Stimulated activated CD4-positive, alpha-beta T cell treated with anti-CD3 and anti-CD28 coated beads, Interleukin-4, amount 100 ng/mL, for 4 hours (primary cell): Measurements from ENCODE around the gene FAM168A.

Experiments used
- DNase-seq, 2 experiments: peaks; one replicate each; pipeline ENCODE4 v3.0.0-alpha.2; 2020

Gene FAM168A

GRCh38 chr11:73420136-73420535 lies 177.8 kb downstream of the FAM168A start:
- DNase-seq = no peak

- DNase-seq = no peak
Measured at GRCh38 chr11:73416786-73417185, 181.1 kb downstream of the FAM168A start.

DNA sequence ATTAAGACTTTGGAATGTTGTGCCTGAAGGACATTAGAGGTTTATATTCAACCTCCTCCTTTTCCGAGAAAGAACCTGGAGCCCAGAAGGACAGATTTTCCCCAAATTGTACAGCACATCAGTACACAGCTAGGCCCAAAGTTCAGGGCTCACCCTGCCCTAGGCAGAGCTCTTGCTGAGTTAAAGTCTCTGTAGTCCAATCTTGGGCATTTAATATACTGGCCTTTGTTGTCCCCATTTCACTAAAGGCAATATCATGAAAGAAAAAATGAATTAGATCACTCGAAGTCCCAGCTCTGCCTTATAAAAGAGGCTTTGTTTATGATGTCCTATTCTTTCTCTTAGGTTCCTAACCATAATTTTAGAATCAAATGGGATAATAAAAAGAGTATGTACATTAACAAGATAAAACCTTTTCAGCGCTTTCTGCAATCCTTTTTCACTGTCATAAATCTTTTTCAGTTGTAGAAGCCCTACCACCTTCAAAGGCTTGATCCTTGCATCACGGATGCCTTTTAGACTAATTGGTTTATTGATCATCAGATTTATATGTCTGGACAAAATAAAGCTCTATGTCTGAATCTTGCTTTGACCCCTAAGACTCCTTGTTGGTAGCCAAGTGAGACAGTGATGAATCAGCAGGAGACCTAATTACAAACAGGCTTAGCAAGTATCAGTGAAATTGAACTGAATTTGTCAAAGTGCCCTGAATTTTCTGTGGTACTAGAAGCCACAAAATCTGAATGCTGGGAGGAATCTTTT lies 181.9 kb downstream of the FAM168A start:
- DNase-seq = no peak

GRCh38 chr11:73414977-73415651 lies 182.8 kb downstream of the FAM168A start:
- DNase-seq = no peak

DNA sequence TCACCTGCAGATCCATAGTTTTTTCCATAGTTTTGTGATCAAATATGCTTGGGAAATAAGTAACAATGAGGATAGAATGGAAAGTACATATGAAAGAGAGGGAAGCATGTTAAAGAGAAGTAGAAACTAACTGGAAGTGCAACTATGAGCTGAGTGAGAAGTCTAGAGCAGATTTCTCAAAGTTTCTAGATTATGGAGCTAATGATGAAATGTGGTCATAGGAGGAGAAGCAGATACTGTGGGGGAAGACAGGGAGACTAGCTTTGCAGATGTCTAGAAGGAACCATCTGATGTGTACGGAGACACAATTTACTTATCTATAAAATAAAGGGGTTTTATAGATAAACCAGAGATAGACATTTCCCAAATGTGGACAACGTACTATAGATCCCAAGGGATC lies 184.7 kb downstream of the FAM168A start:
- no peak for DNase-seq

DNA sequence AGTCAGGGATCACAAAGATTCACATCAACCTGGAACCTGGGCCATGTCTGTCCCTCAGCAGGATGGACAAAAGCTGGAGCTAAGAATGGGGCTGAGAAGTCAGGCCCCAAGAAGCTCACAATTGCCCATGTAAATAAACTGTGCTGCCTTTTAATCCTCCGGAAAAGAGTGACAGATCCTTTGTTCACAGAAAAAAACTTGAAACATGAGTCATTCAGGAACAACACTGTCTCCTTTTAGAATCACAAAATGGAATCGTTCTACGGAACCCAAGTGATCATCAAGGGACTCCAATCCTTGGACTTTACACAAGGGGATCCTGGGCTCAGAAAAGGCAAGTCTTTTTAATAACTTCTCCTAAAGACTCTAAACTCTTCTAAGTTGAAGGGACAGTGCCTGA lies 185.6 kb downstream of the FAM168A start:
- DNase-seq = no peak

DNA sequence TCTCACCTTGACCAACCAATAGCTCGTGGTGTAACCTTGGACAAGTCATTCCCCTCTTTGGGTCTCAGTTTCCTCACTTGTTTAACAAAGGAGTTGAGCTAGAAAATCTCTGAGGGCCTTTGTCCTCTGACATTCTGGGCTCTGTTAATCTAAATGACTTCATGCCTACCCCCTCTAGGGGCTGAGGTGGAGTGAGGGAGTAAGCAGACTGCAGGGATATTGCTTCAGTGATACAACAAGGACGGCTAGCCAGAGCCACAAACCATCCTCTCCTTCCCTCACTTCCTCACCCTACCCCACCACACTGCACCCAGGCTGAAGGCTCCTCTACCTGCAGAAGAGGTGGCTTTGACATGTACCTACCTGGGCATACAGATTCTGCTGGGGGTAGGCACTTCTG lies 186.9 kb downstream of the FAM168A start:
- DNase-seq = no peak

DNA sequence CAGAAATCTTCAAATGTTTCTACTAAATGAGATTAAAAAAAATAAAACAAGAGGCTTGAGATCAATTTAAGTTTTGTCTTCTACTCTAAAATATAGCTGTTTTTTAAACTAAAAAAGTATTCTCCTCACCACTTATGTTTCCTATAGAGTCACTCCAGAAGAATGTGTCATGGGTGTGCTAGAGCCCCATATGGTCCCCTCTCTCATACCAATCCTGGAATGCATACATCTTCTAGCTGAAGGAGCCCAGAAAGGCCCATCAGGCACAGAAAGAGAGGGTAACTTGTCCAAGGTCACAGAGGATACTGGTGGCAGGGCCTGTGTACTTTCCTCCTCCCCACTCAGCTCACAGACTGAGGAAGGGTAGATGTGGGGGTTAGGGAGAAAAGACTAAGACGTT lies 187.3 kb downstream of the FAM168A start:
- no peak for DNase-seq

DNA sequence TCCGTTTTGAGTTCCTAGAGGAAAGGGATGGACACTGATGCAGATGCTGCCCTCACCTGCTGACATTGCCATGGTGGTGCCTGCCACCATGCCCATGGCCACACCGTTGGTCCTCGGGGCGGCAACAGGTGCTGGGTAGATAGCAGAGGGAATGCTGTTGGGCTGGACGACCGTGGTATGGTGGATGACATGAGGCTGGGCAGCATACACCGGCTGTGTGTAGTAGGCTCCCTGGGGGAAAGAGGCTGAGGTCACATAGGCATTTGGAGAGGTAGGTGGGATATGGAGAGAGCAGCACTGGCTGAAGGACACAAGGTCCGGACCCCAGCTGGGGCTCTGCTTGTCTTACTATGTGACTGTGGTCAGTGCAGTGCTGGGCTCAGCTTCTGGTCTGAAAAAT lies 188.5 kb downstream of the FAM168A start:
- no peak for DNase-seq

- DNase-seq = no peak
Measured at GRCh38 chr11:73406619-73407018, 191.3 kb downstream of the FAM168A start.

DNA sequence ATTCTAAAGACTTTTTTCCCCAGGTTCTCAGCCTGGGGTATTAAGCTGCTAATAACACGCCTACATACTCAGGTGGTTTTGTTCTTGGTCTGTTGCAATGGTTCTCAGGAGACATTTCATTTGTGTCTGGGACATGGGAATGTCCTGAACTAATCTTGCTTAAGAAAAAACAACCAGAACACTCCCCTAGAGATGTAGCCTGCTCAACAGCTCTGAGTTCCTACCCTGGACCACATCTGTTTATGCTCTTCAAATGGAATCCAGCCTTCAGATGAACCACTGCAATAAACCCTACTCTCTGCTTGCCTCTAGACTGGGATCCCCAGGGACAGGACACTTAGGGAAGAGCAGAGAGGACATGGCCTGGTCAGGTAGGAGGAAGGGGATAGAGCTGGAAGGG lies 191.8 kb downstream of the FAM168A start:
- no peak for DNase-seq

DNA sequence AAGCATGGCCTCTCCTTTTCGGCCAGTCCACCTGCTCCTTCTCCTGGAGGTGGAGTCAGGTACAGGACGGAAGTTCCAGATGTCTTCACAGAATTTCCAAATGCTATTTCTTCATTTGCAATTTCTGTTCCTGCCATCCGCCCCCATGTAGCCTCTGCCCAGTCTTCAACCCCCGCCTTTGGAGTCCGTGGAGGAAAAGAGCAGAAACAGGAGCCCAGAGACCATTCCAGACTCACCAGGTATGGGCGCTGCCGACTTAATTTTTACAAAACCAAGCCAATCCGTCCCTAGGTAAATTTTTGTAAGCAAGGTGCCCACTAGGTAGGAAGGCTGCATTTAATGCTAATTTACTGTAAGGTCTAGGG lies 192.8 kb downstream of the FAM168A start:
- DNase-seq = no peak

DNA sequence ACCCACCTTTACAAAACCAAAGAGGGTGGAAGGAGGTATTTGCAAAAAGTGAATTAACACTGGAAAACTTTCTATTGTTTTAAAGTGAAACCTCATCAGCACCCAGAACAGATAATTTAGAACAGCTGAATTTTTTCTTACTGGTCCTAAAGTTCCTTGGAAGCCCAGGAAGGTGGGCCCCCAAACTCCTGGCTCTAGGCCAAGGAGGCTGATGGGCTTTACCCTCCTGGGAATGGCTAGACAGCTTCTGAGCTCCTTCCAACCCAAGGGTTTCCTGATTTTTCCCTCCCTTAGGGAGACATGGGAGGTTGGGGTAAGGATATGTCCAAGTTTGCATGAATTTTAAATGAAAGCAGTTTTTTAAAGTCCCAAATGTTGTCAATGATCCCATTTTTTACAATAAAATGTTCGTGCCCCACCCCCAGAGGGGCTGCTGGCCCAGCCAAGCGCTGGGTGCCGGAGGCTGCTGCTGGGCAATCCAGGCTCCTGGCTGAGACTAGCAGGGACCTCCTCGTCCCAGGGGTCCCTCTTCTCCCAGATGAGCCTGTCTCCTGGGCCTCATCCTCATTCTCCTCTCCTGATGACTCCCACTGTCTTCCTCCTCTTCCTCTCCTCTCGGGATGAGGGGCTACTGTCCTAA lies 193.3 kb downstream of the FAM168A start:
- no peak for DNase-seq

GRCh38 chr11:73404048-73404447 lies 193.9 kb downstream of the FAM168A start:
- no peak for DNase-seq

DNA sequence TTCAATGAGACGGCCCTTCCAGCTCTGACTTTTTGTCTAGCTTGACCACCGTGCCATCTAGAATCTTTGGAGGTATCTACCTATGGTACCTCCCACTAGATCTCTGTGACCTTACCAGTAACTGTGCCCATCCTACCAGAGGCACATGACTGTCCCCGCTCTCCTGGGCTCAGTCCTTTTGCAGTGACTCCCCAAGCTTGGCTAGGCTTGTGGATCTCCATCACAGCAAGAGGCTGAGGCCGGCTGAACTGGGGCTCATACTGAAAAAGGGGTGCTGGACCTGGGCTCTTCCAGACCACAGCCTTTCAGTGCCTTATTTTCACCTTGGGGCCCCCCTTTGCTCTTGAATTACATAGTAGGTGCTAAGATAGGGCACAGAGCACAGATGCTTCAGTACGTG lies 194.4 kb downstream of the FAM168A start:
- DNase-seq = no peak

DNA sequence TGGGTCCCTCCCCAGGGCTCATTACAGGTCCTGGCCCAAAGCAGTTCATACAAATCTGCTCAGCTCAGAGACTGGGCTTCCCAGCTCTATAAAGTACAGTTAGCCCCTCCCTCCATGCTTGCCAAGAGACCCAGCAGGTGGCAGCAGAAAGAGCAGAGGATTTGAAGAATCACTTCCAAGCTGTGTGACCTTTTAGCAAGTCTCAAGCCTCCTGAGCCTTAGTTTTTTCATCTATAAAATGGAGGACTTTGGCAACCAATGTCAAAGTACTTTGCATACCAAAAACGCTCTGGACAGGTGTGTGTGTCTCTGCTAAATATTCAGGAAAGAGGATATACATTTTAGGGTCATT lies 195.1 kb downstream of the FAM168A start:
- no peak for DNase-seq

GRCh38 chr11:73401924-73402833 lies 195.7 kb downstream of the FAM168A start:
- DNase-seq = no peak

DNA sequence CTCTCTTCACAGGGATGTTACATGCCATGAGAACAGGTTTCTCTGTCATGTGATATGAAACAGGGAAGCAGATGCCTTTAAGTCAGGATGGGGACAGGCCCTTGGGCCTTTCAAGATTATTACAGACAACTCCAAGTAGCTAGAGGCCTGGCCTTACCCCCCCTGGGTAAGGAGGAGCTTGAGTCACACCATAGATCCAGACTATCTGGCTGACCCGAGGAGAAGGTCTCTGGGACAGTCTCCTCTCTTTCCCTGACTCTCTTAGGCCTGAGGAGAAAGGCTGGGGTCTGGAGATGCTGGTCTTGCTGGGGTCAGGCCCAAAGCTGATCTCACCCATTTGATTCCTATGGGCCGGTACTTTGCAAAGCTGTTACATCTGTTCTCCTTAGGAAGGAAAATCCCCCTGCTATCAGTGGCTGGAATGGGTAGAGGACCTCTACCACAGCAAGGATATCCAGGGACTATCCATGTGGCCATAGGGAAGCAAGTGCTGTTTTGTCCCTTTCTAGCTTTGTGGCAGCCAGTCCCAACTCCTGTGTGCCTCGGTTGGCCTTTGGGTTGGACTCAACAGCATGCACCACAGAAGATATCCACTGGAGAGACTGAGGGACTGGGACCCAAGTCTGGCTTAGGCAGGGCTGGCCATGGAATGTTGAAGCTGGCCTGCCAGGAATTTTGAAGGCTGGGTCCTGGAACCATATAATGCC lies 196.5 kb downstream of the FAM168A start:
- no peak for DNase-seq

- DNase-seq = no peak
Measured at GRCh38 chr11:73400293-73400692, 197.6 kb downstream of the FAM168A start.

GRCh38 chr11:73399636-73400035 lies 198.3 kb downstream of the FAM168A start:
- no peak for DNase-seq

DNA sequence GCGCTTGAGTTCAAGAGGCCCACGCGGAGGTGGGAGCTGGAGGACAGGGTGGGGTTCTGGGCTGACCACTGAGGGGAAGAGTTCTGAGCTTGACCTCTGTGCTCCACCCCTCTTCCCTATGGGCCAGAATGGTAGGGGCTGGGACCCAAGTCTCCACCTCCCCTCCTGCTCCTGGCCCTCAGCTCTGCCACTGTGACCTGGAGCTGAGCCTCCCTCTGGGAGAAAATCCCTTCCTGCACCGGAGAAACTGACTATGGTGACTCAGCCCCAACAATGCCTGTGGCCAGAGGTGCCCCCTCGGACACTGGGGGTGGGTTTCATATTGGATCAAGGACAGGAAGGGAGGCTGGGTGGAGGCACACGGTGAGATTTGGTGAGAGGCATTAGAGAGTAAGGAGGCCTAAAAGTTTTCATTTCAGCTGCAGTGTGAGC lies 198.7 kb downstream of the FAM168A start:
- DNase-seq = no peak

GRCh38 chr11:73398721-73399120 lies 199.2 kb downstream of the FAM168A start:
- DNase-seq = no peak

DNA sequence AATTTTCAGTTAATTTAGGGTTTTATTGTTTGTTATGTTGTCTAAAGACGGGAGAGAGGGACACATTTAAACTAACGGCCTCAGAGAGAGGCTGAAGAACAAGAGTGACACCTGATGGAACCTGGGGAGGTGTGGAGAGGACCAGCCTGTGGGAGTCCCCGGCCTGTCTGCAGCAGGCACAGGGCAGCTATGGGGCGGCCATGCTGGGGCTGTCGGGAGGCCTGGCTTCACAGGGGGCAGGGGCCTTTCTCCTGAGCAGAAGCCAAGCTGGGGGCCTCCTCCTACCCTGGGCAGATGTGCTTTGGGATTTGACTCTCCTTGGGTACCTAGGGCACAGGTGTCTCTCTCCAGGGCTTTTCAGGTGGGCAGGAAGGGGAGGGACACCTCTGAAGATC lies 199.8 kb downstream of the FAM168A start:
- no peak for DNase-seq
